Measurements from ENCODE around the gene MTMR12. TPM values are rescaled to one million over a fixed set of nuclear protein-coding genes. Genes with fewer than 3 reads are reported as not detected.

MTMR12 gene
- total RNA-seq, 1 donor from 2014 or later = 28.0 TPM

DNA sequence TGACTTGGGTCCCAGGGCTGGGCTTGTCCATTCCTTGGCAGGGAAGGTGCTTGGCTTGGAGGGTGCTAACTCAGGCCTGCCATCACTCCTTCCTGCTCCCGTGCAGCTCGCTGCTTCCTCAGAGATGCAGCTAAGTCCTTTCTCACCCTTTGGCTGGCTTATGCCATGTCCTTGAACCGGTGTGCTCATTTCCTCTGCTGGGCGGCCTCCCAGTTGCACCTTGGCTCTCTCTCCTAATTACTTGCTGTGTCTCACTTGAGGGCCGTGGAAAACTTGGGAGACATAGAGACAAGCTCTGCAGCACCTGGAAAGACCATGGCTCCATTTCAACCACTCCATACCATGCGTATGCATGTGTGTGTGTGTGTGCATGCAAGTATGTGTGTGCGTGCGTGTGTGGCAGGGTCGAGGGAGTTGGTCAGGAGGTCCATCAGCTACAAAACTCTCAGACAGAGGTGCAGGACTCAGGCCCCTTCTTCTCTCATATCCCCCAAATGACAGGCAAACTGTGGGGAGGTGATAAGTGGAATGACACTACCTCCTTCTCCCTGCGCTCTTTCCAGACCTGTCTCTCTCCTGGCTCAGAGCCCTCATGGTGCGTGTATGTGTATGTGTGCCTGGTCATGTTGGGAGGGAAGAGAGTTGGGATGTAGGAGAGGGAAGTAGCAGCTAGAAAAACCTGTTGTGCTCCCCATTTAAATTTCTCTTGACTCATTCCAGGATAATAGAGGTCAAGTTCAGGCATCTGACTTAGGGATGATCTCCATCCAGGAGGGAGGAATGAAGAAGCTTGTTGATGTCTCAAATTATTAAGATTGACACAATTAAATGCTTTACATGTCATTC is 17.6 kb upstream of the MTMR12 start:
- DNase-seq (ENCODE audit: low read depth) = no peak
- Histone ChIP-seq H3K27me3 (ENCODE audit: control insufficient read depth, insufficient read depth, low read length) (no peaks in the 10 kb centered on the region), H3K4me3 (ENCODE audit: low read depth, low read length) (no peak overlapping the region), H3K36me3 (ENCODE audit: control insufficient read depth, insufficient read depth, low read length) (no peaks in the 10 kb centered on the region)
- TF ChIP-seq, protein P1, sequence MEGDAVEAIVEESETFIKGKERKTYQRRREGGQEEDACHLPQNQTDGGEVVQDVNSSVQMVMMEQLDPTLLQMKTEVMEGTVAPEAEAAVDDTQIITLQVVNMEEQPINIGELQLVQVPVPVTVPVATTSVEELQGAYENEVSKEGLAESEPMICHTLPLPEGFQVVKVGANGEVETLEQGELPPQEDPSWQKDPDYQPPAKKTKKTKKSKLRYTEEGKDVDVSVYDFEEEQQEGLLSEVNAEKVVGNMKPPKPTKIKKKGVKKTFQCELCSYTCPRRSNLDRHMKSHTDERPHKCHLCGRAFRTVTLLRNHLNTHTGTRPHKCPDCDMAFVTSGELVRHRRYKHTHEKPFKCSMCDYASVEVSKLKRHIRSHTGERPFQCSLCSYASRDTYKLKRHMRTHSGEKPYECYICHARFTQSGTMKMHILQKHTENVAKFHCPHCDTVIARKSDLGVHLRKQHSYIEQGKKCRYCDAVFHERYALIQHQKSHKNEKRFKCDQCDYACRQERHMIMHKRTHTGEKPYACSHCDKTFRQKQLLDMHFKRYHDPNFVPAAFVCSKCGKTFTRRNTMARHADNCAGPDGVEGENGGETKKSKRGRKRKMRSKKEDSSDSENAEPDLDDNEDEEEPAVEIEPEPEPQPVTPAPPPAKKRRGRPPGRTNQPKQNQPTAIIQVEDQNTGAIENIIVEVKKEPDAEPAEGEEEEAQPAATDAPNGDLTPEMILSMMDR (IDR thresholded peaks at IDR 0.05; ENCODE audit: insufficient read depth, low read length, poor library complexity, severe bottlenecking) = no peak

DNA sequence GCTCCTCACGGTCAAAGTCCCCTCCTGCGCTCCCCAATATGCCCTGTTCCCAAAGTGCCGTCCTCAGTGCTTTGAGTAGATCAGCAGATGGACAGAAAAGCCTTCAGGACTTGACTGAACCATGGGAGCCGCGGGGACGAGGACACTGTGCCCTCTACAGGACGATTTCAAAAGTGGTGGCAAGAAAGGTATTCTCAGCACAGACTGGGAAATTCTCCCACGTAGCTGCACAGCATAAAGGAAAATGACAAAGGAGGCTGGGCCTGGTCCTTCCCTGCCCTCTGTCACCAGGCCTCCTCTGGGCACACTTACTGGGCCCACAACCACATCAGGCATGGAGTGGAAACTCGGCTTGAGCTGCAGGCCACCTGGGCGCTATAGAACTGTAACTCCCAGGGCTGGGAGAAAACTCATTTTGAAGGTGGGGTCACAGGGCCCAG is 16.7 kb upstream of the MTMR12 start:
- TF ChIP-seq, protein P1 (IDR thresholded peaks at IDR 0.05; ENCODE audit: insufficient read depth, low read length, poor library complexity, severe bottlenecking) = peak; percentile 72
- Histone ChIP-seq H3K4me3 (ENCODE audit: low read depth, low read length) (no peak overlapping the region), H3K27me3 (ENCODE audit: control insufficient read depth, insufficient read depth, low read length) (no peaks in the 10 kb centered on the region), H3K36me3 (ENCODE audit: control insufficient read depth, insufficient read depth, low read length) (no peaks in the 10 kb centered on the region)
- no peak for DNase-seq (ENCODE audit: low read depth)

DNA sequence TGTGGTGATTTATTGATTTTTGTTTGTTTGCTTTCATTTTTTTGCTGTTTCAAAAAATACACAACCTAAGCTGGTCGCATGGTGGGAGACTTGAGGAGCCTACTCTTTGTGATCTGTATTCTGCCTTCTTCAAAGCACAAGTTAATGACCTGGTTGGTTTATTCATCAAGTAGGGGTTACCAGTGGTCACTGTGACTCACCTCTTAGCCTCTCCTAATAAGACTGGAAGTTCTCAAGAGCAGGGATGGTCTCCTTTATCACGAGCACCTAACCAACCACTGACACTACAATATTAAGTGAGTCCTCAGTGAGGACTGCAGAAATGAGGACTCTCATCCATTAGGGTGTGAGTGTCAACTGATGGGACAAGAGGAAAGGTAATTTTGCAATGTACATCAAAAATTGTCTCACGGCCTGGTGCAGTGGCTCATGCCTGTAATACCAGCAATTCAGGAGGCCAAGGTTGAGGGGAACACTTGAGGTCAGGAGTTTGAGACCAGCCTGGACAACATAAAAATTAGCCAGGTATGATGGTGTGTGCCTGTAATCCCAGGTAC is 13.6 kb upstream of the MTMR12 start:
- H3K4me3 ChIP-seq (ENCODE audit: low read depth, low read length) = no peak overlapping the region
- peak; percentile 48 for DNase-seq (ENCODE audit: low read depth)
- H3K27me3 ChIP-seq (ENCODE audit: control insufficient read depth, insufficient read depth, low read length) = no peaks in the 10 kb centered on the region
- no peaks in the 10 kb centered on the region for H3K36me3 ChIP-seq (ENCODE audit: control insufficient read depth, insufficient read depth, low read length)
- TF ChIP-seq, protein P1 (IDR thresholded peaks at IDR 0.05; ENCODE audit: insufficient read depth, low read length, poor library complexity, severe bottlenecking) = no peak

DNA sequence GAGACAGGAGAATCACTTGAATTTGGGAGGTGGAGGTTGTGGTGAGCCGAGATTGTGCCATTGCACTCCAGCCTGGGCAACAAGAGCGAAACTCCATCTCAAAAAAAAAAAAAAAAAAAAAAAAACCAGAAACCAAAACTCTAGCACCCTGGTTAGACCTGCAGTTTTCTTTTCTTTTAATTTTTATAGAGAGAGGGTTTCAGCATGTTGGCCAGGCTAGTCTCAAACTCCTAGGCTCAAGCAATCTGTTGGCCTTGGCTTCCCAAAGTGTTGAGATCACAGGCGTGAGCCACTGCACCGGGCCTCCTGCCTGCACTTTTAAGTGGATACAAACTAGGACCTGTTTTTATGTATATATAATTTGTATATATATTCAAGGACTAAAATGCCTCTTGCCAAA is 12.9 kb upstream of the MTMR12 start:
- TF ChIP-seq, protein P1 (IDR thresholded peaks at IDR 0.05; ENCODE audit: insufficient read depth, low read length, poor library complexity, severe bottlenecking) = no peak
- H3K27me3 ChIP-seq (ENCODE audit: control insufficient read depth, insufficient read depth, low read length) = no peaks in the 10 kb centered on the region
- H3K4me3 ChIP-seq (ENCODE audit: low read depth, low read length) = no peak overlapping the region
- H3K36me3 ChIP-seq (ENCODE audit: control insufficient read depth, insufficient read depth, low read length) = no peaks in the 10 kb centered on the region
- DNase-seq (ENCODE audit: low read depth) = no peak

DNA sequence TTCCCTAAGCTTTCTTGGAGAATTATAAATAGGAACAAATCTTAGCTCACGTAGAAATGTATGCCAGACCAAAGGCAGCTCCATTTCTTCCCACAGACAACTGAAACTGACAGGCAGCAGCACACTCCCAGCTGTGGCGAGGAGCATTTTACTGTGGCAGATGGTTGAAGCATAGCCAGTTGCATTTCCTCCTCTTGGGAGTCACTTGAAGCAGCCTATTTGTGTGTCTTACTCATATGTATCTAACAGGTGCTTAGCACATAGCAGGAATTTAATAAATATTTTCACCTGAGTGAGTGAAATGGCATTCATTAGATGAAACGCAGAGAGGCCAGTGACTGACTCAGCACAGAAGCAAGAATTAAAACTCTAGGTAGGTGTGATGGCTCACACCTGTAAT is 12.3 kb upstream of the MTMR12 start:
- no peak for DNase-seq (ENCODE audit: low read depth)
- Histone ChIP-seq H3K36me3 (ENCODE audit: control insufficient read depth, insufficient read depth, low read length) (no peaks in the 10 kb centered on the region), H3K27me3 (ENCODE audit: control insufficient read depth, insufficient read depth, low read length) (no peaks in the 10 kb centered on the region), H3K4me3 (ENCODE audit: low read depth, low read length) (no peak overlapping the region)
- TF ChIP-seq, protein P1 (IDR thresholded peaks at IDR 0.05; ENCODE audit: insufficient read depth, low read length, poor library complexity, severe bottlenecking) = no peak

All from kidney epithelial cell (primary cell).